B cell (primary cell): Measurements from ENCODE around the gene ABHD3.

ENCODE experiments used
- EZH2 ChIP-seq: IDR thresholded peaks from 2 replicates; pipeline ENCODE4 v1.6.1; 2012; ENCODE audit warnings: borderline replicate concordance, low read depth, mild to moderate bottlenecking, moderate library complexity, low read length; ENCODE audit not compliant: insufficient read depth, poor library complexity, severe bottlenecking
- TF ChIP-seq, protein P1 (sequence below): fragments of 200-600 bp; IDR thresholded peaks from one replicate; pipeline ENCODE4 v1.8.0; 2022; ENCODE audit warnings: antibody characterized with exemption, mild to moderate bottlenecking

GRCh38 chr18:21638822-21639221 is 65.8 kb downstream of the ABHD3 start:
- TF ChIP-seq, protein P1, sequence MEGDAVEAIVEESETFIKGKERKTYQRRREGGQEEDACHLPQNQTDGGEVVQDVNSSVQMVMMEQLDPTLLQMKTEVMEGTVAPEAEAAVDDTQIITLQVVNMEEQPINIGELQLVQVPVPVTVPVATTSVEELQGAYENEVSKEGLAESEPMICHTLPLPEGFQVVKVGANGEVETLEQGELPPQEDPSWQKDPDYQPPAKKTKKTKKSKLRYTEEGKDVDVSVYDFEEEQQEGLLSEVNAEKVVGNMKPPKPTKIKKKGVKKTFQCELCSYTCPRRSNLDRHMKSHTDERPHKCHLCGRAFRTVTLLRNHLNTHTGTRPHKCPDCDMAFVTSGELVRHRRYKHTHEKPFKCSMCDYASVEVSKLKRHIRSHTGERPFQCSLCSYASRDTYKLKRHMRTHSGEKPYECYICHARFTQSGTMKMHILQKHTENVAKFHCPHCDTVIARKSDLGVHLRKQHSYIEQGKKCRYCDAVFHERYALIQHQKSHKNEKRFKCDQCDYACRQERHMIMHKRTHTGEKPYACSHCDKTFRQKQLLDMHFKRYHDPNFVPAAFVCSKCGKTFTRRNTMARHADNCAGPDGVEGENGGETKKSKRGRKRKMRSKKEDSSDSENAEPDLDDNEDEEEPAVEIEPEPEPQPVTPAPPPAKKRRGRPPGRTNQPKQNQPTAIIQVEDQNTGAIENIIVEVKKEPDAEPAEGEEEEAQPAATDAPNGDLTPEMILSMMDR: no peak
- no peak for TF ChIP-seq EZH2
